ENCODE results near the gene RAD52.
"Not testable (repeated sequence)": the region's sequence is repeated elsewhere in the genome, so short reads cannot be mapped to it uniquely, and the experiment has no call there.

The RAD52 gene

GRCh38 chr12:966724-967123, 17.2 kb upstream of the RAD52 start:
- DNase-seq, result peak; percentile 71 to 82

DNA sequence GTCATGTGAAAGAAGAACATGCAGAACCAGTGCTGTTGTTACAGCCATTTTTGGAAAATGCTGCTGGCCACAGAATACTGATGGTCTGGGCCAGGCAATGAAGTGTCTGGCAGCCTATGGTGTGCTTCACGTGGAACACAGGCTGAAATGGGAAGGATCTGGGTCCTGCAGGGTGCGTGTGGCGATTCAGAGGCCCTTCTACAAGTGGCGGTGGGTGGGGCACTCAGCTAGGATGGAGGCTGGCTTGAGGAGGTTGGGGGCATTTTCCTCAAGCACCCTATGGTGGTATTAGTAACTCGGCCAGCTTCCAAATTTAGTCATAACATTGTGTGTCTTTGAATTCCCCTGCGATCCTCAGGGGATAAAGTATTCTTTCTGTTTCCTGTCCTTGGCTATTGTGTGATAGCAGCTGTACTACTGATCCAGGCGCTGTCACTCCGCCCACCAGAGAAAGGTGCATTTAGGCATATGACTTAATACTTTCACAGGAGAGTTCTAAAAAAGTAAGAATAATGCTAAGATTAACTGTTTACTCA, 9.2 kb upstream of the RAD52 start:
- no peak for DNase-seq

DNA sequence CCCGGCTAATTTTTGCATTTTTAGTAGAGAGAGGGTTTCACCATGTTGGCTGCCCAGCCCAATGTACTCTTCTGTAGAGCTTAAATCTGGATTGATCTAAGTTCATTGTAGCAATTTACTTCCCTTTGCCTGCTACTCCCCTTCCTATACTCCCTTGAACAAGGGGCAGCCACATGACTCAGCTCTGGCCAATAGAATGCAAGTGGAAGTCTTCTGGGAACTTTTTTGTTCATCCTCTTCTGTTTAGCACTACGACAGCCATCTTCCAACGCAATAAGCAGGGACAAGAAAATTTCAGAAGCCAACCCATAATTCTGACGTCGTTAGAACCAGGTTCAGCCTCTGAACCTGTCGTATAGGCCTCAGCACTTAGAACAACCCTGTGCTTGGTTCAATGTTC, 6.4 kb upstream of the RAD52 start:
- DNase-seq, result no peak

DNA sequence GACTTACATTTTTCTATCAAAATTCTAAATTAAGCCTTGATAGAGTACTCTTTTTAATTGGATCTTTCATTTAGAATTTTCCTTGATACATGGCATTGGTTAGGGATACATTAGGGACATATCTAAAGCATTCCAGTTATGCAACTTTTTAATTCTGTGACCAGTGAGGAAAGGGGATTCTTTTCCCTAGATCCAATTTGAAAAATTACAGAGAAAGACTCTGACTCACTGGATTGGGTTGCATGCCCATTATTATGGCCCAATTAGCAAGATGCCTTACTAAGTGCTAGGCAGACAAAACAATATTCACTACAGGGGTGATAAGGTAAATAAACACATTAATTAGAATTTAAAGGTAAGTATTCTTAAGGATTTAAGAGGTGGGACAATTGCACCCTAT, 5.2 kb upstream of the RAD52 start:
- DNase-seq, result no peak

GRCh38 chr12:953776-954175, 4.3 kb upstream of the RAD52 start:
- no peak for DNase-seq

DNA sequence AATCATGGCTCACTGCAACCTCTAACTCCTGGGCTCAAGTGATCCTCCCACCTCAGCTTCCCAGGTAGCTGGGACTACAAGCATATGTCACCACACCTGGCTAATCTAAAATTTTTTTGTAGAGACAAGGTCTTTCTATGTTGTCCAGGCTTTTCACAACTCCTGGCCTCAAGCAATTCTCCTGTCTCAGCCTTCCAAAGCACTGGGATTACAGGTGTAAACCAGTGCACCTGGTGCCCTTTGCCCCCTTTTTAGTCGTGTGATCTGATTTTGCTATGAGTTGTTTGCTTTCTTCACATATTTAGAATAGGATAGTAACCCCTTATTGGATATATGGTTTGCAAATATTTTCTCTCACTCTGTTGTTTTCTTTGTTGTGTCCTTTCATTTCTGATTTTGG, 1.7 kb upstream of the RAD52 start:
- no peak for DNase-seq

- no peak for DNase-seq
Measured at GRCh38 chr12:948238-948637, 1.3 kb downstream of the RAD52 start.

DNA sequence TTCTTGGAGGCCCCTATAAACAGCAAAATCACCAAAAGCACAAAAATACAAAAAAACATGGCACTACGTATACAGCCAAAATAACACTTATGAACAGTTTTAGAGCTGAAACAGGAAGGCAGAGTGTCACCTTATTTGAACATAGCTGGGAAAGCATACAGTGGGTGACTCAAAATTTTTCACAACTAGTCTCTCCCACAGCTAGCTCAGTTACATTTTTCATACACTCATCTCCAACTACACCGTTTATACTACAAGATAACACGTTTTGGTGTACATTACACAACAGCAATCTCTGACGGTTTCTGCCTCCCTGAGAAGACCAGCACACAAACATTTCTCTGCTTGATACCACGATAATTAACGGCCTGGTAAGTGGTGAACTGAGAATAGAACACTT, 2.9 kb downstream of the RAD52 start:
- no peak for DNase-seq

DNA sequence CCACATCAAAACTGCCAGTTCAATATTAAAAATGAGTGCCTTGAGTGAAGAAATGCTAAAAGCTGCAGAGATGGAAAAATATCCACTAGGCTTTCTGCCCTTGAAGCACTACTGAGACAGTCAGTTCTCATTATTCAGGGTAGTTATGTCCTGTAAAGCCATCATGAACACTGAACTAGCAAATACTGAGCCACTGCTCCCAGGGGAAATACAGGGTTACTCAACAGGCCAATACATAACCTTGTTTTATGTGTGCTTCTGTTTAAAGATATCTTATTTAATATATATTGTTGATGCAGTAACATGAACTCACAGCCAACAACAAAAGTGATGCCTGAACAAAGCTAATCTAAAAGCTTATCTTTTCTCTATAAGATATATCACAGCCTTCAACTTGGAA, 3.3 kb downstream of the RAD52 start:
- DNase-seq, result no peak

GRCh38 chr12:944211-944610, 5.3 kb downstream of the RAD52 start:
- DNase-seq, result no peak

GRCh38 chr12:943051-943450, 6.4 kb downstream of the RAD52 start:
- no peak for DNase-seq

DNA sequence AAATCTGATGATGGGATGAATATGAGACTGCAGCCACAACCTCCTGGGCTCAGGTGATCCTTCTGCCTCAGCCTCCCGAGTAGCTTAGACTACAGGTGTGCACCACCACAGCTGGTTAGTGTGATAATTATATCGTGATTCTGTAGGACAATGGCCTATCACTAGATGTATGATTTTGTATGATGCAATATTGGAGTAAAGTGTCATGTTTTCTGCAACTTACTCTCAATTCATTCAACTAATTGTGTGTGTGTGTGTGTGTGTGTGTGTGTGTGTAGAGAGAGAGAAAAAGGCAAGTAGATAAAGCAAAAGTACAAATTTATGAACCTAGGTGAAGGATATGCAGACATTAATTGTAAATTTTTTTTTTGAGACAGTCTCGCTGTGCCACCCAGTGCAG, 10.7 kb downstream of the RAD52 start:
- no peak for DNase-seq

GRCh38 chr12:936377-937345, 12.8 kb downstream of the RAD52 start:
- DNase-seq, result no peak

DNA sequence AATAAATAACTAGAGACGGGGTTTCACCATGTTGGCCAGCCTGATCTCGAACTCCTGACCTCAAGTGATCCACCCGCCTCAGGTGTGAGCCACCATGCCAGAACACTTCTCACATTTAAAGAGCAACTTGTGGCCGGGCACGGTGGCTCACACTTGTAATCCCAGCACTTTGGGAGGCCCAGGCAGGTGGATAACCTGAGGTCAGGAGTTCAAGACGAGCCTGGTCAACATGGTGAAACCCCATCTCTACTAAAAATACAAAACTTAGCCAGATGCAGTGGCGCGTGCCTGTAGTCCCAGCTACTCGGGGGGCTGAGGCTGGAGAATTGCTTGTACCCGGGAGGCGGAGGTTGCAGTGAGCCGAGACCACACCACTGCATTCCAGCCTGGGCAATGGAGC, 13.6 kb downstream of the RAD52 start:
- not testable (repeated sequence) for DNase-seq

- no peak for DNase-seq
Measured at GRCh38 chr12:931591-931990, 17.9 kb downstream of the RAD52 start.

DNA sequence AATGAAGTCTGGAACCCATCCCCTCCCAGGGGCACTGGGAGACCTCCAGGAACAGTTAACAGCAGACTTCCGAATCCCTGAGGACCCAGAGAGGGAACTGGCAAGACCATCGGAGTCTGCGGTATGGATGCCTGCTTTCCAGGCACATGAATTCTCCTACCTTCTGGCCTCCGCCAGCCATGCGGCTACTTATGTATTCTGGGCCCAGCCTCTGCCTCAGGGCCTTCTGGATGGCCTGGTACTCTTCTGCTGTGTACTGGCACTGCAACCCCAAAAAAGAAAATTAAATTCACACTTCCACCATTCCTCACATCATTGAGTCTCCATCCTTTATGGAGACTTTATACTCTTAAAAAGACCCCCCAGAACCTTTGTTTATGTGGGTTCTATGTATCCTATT, 18.4 kb downstream of the RAD52 start:
- DNase-seq, result no peak

DNA sequence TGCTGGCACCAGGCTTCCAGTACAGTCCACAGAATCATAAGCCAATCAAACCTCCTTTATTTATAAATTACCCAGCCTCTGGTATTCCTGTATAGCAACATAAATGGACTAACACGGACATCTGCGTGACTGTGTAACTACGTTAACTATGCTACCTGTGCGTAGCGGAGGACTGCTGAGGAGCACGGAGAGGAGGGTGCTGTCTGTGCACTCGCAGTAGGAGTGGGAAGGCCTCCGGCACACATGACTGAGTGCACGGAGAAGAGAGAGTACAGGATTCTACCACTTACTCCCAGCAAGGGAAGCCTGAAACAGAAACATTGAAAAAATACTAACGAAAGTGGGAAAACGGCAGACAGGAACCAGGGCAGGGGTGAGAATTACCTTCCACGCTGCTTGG, 22.9 kb downstream of the RAD52 start:
- no peak for DNase-seq

DNA sequence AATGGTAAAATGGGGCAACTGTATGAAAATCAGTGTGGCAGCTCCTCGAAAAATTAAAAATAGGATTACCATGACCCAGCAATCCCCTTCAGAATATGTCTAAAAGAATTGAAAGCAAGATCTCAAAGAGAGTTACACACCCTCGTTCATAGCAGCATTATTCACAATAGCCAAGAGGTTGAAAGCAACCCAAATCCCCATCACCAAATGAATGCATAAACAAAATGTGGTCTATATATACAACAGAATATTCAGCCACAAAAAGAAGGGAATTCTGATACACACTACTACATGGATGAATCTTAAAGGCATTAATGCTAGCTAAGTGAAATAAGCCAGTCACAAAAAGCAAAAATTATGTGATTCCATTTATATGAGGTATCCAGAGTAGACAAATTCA, 27.2 kb downstream of the RAD52 start:
- no peak for DNase-seq

DNA sequence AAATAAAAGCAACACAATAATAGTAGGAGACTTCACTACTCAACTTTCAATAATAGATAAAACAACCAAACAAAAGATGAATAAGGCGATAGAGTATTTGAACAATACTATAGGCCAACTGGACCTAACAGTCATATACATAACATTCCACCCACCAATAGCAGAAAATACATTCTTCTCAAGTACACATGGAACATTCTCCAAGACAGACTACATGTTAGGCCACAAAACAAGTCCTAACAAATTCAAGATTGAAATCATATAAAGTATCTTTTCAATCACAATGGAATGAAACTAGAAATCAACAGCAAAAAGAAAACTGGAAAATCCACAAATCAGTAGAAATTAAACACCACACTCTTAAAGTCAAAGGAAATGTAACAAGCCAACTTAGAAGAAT, 28.8 kb downstream of the RAD52 start:
- DNase-seq, result no peak

DNA sequence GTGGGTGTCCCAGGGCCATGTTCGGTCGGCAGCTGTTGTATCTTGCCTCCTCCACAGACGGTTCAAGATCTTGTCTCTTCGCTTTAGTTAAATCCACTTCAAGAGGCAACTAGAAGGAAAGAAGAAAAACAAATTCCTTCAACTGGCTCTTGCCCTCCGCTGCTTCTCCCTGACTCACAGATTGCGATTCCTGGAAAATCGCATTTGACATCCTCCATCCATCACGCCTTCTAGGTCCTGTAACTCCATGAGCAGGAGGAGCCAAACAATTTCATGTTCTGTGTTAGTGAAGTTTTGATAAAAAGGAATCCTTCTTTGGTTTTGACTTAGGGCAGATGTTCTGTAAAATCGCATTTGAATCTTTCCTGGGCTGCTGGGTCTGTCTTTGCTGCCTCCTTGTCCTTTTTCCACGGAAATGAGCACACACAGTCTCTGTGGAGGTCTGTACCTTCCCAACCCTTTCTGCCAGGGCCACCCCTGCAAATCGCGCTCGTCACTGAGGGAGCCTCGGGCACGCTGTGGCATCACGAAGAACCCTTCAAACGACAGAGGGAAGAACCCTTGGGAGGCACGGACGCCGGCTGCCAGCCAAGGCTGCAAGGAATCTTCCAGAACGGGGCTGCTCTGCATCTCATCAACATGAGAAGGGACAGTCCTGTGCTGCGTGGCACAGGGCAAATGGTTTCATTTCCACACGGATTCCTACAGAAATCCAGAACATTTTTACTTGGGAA, 32.6 kb downstream of the RAD52 start:
- DNase-seq, result no peak

- DNase-seq, result no peak
Measured at GRCh38 chr12:916240-916639, 33.3 kb downstream of the RAD52 start.

- DNase-seq, result no peak
Measured at GRCh38 chr12:915090-915489, 34.4 kb downstream of the RAD52 start.

GRCh38 chr12:913919-914698, 35.4 kb downstream of the RAD52 start:
- DNase-seq, result no peak
